GM12873 (cell line): ENCODE data around the gene WDFY4.

ENCODE experiments used
- TF ChIP-seq, protein P1 (sequence below): IDR thresholded peaks from 2 replicates; pipeline ENCODE4 v1.5.1; 2012; ENCODE audit warnings: low read depth, mild to moderate bottlenecking, moderate library complexity, low read length, control low read depth; ENCODE audit not compliant: insufficient read depth; ENCODE audit errors: missing control alignments

WDFY4 gene

GRCh38 chr10:48694371-48695030 lies 9.8 kb downstream of the WDFY4 start:
- TF ChIP-seq, protein P1, sequence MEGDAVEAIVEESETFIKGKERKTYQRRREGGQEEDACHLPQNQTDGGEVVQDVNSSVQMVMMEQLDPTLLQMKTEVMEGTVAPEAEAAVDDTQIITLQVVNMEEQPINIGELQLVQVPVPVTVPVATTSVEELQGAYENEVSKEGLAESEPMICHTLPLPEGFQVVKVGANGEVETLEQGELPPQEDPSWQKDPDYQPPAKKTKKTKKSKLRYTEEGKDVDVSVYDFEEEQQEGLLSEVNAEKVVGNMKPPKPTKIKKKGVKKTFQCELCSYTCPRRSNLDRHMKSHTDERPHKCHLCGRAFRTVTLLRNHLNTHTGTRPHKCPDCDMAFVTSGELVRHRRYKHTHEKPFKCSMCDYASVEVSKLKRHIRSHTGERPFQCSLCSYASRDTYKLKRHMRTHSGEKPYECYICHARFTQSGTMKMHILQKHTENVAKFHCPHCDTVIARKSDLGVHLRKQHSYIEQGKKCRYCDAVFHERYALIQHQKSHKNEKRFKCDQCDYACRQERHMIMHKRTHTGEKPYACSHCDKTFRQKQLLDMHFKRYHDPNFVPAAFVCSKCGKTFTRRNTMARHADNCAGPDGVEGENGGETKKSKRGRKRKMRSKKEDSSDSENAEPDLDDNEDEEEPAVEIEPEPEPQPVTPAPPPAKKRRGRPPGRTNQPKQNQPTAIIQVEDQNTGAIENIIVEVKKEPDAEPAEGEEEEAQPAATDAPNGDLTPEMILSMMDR, result no peak

DNA sequence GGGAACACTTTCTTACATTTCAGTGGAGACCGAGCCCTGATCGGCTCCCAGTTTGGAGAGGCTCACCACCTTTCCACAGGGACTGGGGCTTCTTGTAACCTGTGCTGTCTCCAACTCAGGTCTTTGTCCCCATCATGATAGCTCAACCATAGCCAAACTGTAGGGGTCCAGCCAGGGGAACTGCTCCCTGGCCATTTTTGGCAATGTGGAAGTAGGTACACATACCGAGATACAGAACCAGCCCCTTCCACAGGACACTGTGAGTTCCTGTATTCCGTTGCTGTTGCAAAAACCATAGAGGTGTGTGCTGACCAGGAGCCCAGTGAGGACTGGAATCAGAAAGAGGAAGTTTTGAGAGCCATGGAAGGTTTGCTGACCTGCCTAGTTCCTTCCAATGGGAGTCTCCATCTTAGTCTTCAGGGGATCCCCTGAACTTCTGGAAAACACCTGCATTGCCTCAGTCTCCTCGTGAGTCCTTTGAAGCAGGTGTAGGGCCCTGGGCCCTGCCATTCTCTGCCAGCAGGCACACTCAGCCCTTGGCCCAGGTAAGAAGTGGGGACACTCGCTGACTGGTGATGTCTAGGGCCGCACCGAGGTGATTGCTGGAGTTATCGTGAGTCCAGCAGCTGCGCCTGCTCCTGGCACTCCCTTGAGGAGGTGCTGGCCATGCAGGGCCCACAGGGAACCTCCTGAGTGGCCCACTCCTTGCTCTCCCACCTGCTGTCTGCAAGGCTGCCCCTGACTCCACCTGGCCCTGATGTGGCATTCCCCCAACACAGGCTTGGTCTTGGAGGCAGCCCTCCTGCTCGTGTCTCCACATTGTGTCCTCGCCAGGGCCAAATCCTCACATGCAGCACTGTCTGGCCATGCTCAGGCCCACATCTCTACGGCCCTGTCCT lies 11.2 kb downstream of the WDFY4 start:
- TF ChIP-seq, protein P1, result no peak

GRCh38 chr10:48696535-48696873 lies 11.8 kb downstream of the WDFY4 start:
- TF ChIP-seq, protein P1, result no peak

DNA sequence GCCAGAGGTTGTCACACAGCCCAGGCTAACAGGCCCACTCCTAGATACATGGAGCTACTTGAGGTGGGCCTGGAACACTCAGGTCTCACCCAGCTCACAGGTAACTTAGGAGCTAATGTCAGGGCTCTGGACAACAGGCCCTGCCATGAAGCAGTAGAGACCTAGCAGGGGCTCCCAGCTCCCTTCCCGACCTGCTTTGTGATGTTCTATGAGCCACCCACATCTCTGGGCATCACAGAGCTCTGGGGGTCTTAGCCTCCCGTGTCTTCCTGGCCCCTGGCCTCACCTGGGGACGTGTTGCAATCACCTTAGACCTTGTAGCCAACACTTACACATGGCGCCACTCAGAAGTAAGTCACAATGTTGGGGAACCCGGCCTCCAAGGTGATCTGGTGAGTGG lies 12.4 kb downstream of the WDFY4 start:
- TF ChIP-seq, protein P1, result no peak

DNA sequence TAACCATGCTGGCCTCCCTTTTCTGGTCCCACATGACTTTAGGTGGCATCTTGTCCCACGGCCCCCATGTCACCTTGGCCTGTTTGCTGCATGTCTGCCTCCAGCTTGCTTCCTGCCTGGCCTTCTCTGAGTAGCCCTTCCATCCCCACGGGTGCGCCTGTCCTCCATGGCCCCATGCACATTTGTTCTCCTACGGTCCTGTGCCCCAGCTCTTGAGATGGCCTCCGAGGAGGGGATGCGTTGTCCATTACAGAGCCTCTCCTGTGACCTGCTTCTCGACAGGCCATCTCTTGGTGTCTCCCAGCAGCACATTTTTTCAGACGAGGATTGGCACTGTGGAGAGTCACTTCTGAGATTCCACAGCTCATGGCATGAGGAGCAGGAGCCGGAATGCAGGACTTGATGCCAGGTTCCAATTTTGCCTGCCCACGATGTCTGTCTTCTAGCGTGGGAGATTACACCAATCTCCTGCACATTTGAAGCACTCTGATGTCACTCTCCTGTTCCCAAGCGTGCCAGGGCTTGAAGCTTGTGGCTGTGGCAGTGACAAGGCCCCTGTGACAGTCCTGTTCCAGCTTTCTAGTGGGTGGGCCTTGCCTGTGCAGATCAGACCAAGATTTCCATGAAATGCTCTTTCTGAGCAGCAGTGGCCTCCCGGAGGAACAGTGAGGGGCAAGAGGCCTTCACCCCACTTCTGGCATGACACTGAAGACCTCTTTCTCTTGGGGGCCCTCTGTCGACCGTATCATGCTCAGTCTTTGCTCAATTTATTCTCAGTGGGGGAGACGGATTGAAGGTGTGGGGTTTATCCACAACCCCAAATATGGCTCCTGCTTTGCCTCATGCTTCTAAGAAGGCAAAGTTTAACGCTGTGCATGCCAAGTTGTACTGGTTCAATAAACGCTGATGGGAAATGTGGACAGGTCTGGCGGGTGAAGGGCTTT lies 13.4 kb downstream of the WDFY4 start:
- TF ChIP-seq, protein P1, result no peak

GRCh38 chr10:48699011-48699627 lies 14.4 kb downstream of the WDFY4 start:
- TF ChIP-seq, protein P1, result no peak
